ENCODE measurements around the gene NOD2.

The NOD2 gene

GRCh38 chr16:50743581-50744225 is 50.3 kb downstream of the NOD2 start:
- no peak for DNase-seq

DNA sequence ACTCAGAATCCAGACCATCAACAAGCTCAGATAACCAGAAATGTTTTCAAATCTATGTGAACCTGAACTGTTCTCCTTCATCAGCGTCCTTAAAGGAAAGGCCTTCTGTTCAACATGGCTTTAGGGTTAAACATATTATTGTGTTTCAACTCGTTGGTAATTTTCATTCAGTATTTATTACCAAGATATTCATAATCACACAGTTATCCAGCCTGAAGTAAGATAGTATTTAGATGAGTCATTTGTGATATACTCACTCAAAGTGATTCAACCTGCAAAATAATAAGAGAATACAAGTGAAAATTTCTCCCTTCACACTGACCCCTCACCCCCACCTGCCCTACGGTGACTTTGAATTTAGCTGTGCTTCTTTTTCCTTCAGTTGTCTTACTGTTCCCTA is 51.5 kb downstream of the NOD2 start:
- DNase-seq = no peak

GRCh38 chr16:50745940-50746339 is 52.5 kb downstream of the NOD2 start:
- DNase-seq = no peak

DNA sequence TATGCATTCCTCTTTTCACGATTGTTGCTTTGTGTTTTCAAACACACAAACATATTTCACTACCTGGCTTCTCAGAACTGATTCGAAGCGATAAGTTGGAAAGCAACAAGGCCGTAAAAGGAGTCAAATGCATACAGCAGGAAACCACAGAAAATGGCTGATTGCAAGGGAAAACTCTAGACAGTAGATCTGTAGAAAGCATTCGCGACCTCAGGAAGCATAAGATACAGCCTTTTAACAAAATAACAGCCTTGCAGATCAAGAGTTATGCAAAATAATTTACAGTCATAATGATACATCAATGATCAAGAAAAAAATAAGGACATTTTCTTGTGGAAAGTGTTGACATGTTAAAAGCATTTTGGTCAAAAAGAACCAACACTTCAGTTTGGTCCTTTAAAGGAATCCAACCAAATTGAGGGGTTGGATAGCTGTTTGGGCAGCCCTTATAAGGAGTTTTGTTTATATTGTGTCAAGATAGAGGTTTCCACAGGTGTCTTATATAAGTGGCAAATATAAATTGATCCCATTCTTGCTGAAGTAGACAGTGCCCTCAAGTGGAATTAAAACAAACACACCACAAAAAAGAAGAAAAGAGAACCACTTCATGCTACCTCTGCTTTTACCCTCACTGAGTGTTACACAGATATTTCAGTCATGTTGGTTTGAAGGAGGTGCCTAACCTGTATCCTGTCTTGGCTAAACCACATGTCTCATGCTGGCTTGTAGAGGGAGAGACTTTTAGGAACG is 54.0 kb downstream of the NOD2 start:
- no peak for DNase-seq

- DNase-seq = no peak
Observed at GRCh38 chr16:50751528-50751927, 58.1 kb downstream of the NOD2 start.

- DNase-seq = no peak
Observed at GRCh38 chr16:50752471-50753235, 59.2 kb downstream of the NOD2 start.

DNA sequence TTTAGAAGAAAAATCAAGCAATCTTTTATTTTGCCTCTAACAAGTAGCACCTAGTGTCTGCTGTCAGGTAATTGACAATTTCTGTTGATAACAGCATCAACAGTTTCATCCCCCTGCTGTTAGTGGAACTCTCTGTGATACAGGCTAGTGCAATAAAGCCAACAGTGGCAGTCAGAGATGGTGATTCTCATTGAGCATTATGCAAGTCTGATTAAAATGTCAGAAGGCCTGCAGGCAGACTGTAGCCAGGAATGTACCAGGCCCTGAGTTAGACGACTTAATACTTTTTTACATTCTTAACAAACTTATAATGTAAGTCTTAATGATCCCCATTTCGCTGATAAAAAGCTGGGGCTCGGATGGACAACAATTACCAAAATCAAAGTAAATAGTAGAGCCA is 63.1 kb downstream of the NOD2 start:
- no peak for DNase-seq

DNA sequence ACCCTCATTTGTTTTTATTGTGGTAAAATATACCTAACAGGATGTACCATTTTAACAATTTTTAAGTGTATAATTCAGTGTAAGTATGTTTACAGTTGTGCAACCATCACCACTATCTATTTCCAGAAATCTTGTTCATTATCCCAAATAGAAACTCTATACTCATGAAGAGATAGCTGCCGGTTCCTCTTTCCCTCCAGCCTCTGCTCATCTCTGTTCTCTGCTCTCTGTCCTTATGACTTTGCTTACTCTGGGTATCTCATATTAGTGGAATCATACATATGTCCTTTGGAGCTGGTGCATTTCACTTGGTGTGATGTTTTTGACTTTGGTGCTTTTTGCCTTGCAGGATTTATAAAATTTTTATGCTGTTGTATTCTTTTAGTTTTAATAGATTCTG is 67.9 kb downstream of the NOD2 start:
- no peak for DNase-seq

DNA sequence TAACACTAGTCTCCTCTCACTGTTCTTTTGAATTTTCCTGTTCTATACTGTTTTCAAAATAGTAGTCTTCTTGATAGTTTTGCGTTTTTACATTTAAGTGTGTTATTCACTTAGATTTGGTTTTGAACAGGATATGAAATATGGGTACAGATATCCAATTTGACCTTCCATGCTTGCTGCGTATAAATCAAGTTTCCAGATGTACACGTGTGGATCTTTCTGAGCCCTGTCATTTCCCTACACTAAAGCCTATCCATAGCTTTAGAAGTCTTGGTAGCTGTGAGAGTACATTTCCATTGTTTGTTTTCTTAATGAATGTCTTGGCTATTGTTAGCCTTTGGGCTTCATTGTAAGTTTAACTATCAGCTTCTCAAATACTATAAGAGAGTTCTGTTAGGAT is 68.8 kb downstream of the NOD2 start:
- no peak for DNase-seq

GRCh38 chr16:50763211-50763610 is 69.8 kb downstream of the NOD2 start:
- no peak for DNase-seq

DNA sequence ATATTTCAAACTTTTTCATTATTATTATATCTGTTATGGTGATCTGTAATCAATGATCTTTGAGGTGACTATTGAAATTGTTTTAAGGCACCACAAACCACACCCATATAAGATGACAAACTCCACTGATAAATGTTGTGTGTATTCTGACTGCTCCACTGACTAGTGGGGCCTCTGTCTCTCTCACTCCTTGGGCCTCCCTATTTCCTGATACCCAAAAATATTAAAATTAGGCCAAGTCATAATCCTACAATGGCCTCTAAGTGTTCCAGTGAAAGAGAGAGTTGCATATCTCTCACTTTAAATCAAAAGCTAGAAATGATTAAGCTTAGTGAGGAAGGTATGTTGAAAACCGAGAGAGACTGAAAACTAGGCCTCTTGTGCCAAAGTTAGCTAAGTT is 71.9 kb downstream of the NOD2 start:
- no peak for DNase-seq

- DNase-seq = no peak
Observed at GRCh38 chr16:50765861-50766260, 72.5 kb downstream of the NOD2 start.

GRCh38 chr16:50767197-50767596 is 73.8 kb downstream of the NOD2 start:
- DNase-seq = no peak

DNA sequence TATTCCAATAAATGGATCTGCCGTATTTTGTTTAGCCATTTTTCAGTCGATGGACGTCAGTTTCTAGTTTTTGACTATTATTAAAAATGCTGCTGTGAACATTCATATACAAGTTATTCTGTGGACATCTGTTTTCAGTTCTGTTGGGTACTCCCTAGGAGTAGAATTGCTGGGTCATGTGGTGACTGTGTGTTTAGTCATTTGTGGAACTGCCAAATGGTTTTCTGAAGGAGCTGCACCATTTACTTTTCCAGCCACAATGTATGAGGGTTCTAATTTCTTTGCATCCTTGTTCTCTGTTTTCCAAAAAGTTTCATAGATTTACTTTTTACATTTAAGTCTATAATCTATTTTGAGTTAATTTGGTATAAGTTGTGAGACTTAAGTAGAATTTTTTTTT is 78.0 kb downstream of the NOD2 start:
- DNase-seq = no peak

- DNase-seq = no peak
Observed at GRCh38 chr16:50774405-50774804, 81.0 kb downstream of the NOD2 start.

DNA sequence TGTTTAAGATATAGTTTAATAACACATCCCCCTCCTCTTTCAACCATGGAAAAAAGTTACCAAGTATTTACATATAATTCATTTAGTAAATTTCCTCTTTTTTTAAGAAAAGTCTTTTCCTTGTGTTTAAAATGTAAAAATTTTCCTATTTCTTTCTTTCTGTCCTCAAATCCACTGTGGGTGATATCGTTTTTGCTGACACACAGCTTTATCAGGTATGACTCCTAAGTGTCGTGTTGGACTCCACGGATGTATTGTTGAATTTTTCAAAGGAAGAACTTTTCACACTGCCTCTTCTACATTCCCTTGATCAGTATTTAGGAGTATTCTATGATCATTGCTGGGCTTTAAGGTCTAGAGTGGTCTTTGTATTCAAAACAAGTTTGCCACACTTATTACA is 81.6 kb downstream of the NOD2 start:
- no peak for DNase-seq

- DNase-seq = no peak
Observed at GRCh38 chr16:50776037-50776436, 82.6 kb downstream of the NOD2 start.

DNA sequence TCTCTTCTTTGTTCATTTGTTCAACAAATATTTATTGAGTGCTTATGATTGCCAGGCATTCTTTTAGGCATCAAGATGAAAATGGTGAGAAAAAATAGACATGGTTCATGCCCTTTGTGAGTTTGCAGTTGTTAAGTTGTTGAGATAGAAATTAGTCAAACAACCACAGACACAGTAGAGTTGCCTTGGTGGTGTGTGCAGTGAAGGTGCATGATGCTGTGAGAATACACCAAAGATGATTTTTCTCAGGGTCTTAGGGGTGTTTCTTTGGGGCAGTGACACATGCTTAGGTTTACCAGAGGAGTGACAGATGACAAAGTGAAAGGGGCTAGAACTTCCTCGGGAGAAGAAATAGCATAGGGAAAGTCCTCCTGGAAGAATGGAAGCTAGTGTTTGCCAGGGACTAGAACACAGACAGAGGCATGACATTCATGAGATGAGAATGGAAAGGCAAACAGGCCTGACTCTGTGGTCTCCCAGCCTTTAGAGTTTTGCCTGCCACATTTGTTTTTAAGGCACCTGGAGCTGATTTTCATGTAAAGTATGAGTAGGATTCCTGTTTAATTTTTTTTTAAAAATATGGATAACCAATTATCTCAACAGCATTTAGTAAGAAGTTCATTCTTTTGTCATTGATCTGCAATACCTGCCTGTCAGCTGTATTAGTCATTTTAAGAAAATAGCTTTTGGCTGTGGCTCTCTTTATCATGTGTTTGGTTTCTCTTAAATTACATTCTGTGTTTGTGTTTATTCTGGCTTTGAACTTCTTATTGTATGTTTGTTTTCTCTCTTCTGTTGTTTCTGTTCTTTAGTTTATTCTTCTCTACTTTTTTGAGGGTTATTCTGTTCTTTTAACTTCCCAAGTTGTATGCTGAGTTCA is 85.1 kb downstream of the NOD2 start:
- DNase-seq = no peak

GRCh38 chr16:50781043-50781442 is 87.6 kb downstream of the NOD2 start:
- no peak for DNase-seq

GRCh38 chr16:50781518-50781917 is 88.1 kb downstream of the NOD2 start:
- DNase-seq = no peak
